RWPE2 (cell line): ENCODE results near the gene GGCT.

Experiments
- ATAC-seq: fragments of 200-7000 bp; cut with Tn5 transposase; 3 replicates; pipeline ENCODE4 v1.9.1; 2021; ENCODE audit warnings: low read depth
- DNase-seq: peaks from one replicate; pipeline ENCODE4 v3.0.0-alpha.2; 2020; ENCODE audit warnings: low spot score
- H3K27ac ChIP-seq: fragments of 450-650 bp; 2 replicates; pipeline ENCODE4 v1.5.1; 2017; ENCODE audit warnings: mild to moderate bottlenecking; ENCODE audit not compliant: poor library complexity, severe bottlenecking
- H3K27me3 ChIP-seq: fragments of 250-450 bp; sonication (Bioruptor Pico); 2 replicates; pipeline ENCODE4 v1.5.1; 2021; ENCODE audit warnings: mild to moderate bottlenecking, moderate library complexity; ENCODE audit not compliant: insufficient read depth, poor library complexity, severe bottlenecking
- H3K36me3 ChIP-seq: fragments of 250-450 bp; sonication (Bioruptor Pico); 2 replicates; pipeline ENCODE4 v1.5.1; 2020; ENCODE audit warnings: low read depth, mild to moderate bottlenecking, moderate library complexity
- H3K4me1 ChIP-seq: fragments of 250-450 bp; sonication (Bioruptor Pico); 2 replicates; pipeline ENCODE4 v1.5.1; 2021; ENCODE audit warnings: mild to moderate bottlenecking, moderate library complexity; ENCODE audit not compliant: insufficient read depth, poor library complexity, severe bottlenecking
- H3K4me3 ChIP-seq: fragments of 250-450 bp; sonication (Bioruptor Pico); 2 replicates; pipeline ENCODE4 v1.5.1; 2021; ENCODE audit warnings: mild to moderate bottlenecking, moderate library complexity; ENCODE audit not compliant: severe bottlenecking
- H3K9me3 ChIP-seq: fragments of 250-450 bp; sonication (Bioruptor Pico); 2 replicates; pipeline ENCODE4 v1.5.1; 2021; ENCODE audit warnings: mild to moderate bottlenecking, moderate library complexity; ENCODE audit not compliant: severe bottlenecking
- TF ChIP-seq, protein P1 (sequence below): fragments of 450-650 bp; IDR thresholded peaks from one replicate; pipeline ENCODE4 v1.5.1; 2017; ENCODE audit warnings: mild to moderate bottlenecking, moderate library complexity; ENCODE audit not compliant: poor library complexity, severe bottlenecking

The GGCT gene

DNA sequence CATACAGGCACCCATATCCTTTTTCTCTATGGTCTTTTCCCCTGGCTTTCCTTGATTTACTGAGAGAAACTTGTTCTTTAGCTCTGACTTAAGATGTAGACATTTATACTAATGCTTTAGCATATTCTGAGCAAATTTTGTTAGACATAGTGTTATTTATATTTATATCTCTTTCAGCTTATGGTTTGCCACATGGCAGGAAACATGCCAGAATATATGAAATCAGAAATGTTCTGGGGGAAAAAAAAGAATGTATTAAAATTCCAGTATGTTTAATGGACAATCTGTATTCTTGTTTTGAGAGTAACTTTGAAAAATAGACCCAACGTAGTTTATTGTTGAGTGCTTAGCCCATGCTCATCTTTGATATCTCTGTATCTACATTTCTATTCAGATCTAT is 10.1 kb upstream of the GGCT start:
- H3K27me3 ChIP-seq, result no peaks in the 10 kb centered on the region
- no peaks in the 10 kb centered on the region for H3K36me3 ChIP-seq
- no peaks in the 10 kb centered on the region for H3K9me3 ChIP-seq
- DNase-seq (no peak), ATAC-seq (no peak)
- TF ChIP-seq, protein P1, sequence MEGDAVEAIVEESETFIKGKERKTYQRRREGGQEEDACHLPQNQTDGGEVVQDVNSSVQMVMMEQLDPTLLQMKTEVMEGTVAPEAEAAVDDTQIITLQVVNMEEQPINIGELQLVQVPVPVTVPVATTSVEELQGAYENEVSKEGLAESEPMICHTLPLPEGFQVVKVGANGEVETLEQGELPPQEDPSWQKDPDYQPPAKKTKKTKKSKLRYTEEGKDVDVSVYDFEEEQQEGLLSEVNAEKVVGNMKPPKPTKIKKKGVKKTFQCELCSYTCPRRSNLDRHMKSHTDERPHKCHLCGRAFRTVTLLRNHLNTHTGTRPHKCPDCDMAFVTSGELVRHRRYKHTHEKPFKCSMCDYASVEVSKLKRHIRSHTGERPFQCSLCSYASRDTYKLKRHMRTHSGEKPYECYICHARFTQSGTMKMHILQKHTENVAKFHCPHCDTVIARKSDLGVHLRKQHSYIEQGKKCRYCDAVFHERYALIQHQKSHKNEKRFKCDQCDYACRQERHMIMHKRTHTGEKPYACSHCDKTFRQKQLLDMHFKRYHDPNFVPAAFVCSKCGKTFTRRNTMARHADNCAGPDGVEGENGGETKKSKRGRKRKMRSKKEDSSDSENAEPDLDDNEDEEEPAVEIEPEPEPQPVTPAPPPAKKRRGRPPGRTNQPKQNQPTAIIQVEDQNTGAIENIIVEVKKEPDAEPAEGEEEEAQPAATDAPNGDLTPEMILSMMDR, result no peak
- no peak overlapping the region for H3K4me3 ChIP-seq
- H3K27ac ChIP-seq, result no peak overlapping the region
- no peaks in the 10 kb centered on the region for H3K4me1 ChIP-seq

DNA sequence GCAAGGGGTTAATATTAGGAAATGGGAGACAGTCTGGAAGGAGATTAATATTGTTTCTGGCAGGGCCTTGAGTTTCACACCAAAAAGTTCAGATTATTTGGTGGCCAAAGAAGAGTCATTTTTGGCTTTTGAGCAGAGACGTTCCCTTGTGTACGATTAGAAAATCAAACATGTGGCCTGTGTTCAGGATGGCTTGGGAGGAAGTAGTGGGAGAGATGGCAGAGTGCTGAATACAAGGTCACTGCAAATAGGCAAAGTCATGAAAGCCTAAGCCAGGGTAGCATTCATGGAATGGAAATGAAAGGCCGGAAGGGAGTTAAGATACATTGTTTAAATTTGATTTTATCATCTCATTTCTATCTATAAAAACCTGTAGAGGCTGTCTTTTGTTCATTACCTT is 9.5 kb upstream of the GGCT start:
- TF ChIP-seq, protein P1, result no peak
- no peak overlapping the region for H3K4me3 ChIP-seq
- H3K27me3 ChIP-seq, result no peaks in the 10 kb centered on the region
- H3K27ac ChIP-seq, result no peak overlapping the region
- no peaks in the 10 kb centered on the region for H3K9me3 ChIP-seq
- no peak for DNase-seq
- no peaks in the 10 kb centered on the region for H3K4me1 ChIP-seq
- H3K36me3 ChIP-seq, result no peaks in the 10 kb centered on the region
- no peak for ATAC-seq

DNA sequence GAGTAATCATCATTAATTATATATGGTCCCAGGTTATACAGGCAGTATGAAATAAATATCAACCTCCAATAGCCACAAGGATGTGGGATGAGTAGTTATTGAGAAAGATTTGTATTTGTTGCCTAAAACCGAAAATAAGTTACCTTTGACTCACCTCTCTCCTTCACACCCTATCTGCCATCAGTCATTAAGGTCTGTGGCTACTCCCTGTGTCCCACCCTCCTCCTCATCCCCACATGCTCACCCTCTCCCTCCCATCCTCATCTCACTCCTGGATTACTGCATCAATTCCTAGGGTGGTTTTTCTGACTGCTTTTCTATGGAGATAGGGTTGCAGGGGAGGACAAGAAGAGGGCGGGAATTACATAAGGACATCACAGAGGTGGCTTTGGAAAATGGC is 9.1 kb upstream of the GGCT start:
- no peaks in the 10 kb centered on the region for H3K9me3 ChIP-seq
- no peaks in the 10 kb centered on the region for H3K36me3 ChIP-seq
- no peak overlapping the region for H3K4me3 ChIP-seq
- ATAC-seq, result no peak
- DNase-seq, result no peak
- H3K27ac ChIP-seq, result no peak overlapping the region
- H3K4me1 ChIP-seq, result peaks cover 3% of the 10 kb centered on the region
- TF ChIP-seq, protein P1, result no peak
- H3K27me3 ChIP-seq, result no peaks in the 10 kb centered on the region

DNA sequence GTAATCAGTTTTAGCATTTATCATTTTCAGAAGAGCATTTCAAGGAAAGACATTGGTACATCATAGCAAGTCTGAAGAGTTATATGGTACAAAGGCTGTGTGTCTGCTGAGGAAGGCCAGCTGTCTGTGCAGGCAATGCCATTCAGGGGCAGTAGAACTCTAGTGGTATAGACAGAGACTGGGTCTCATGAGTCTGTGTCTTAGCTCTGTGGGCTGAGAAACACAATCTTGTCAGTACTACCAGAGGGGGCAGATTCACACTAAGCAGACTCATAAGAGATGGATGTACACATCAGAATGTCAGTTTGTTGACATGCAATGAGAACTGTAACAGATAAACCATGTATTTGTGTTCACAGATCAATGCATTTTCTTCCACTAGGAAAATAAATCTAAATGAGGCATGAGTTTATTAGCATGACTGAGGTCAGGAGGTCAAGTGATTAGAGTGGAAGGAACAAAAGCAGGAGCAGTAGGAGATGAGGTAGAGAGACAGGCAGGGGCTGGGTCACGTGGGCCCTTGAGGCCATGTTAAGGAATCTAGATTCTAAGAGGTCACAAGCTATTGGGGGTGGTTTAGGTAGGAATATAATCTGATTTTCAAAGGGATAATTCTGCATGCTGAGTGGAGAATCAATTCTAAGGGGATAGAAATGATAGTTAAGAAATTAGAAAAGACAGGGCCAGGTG is 7.5 kb upstream of the GGCT start:
- no peak for DNase-seq
- H3K4me3 ChIP-seq, result no peak overlapping the region
- peaks cover 3% of the 10 kb centered on the region for H3K4me1 ChIP-seq
- no peaks in the 10 kb centered on the region for H3K9me3 ChIP-seq
- H3K36me3 ChIP-seq, result no peaks in the 10 kb centered on the region
- no peaks in the 10 kb centered on the region for H3K27me3 ChIP-seq
- no peak overlapping the region for H3K27ac ChIP-seq
- TF ChIP-seq, protein P1, result no peak
- no peak for ATAC-seq

DNA sequence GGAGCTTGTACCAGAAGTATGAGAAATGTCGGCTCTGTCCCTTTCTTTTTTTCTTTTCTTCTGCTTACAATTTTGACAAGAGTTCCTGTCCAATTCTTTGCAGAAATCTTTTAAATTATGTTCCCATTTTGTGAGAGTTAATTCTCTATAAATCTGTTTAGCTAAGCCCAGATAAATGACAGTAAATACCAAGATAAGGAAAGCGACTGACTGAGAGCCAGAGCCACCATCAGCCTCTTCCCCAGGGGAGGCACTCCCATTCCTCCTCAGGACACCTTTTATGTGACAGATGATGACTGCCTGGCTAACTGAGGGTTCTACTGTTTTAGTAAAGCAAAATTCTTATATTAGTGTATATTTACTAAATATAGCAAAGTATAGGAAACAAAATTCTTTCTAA is 6.9 kb upstream of the GGCT start:
- Histone ChIP-seq H3K27me3 (no peaks in the 10 kb centered on the region), H3K4me1 (peaks cover 3% of the 10 kb centered on the region), H3K36me3 (no peaks in the 10 kb centered on the region), H3K27ac (no peak overlapping the region), H3K9me3 (no peaks in the 10 kb centered on the region), H3K4me3 (no peak overlapping the region)
- no peak for DNase-seq
- TF ChIP-seq, protein P1, result no peak
- ATAC-seq, result no peak
